Activated naive CD4-positive, alpha-beta T cell (primary cell): ENCODE data around the gene TENM4.

Experiments
- DNase-seq, 4 experiments: peaks; one replicate each; lab custom pipeline; 2025; lab: John Stamatoyannopoulos, UW

TENM4 gene

GRCh38 chr11:79342236-79342635 is 98.6 kb downstream of the TENM4 start:
- no peak for DNase-seq

- no peak for DNase-seq
Measured at GRCh38 chr11:79340535-79340934, 100.3 kb downstream of the TENM4 start.

- DNase-seq: no peak
Measured at GRCh38 chr11:79336797-79337517, 103.9 kb downstream of the TENM4 start.

- no peak for DNase-seq
Measured at GRCh38 chr11:79335681-79336080, 105.1 kb downstream of the TENM4 start.

- DNase-seq: no peak
Measured at GRCh38 chr11:79333355-79333754, 107.5 kb downstream of the TENM4 start.

- DNase-seq: no peak
Measured at GRCh38 chr11:79332017-79332416, 108.8 kb downstream of the TENM4 start.

- no peak for DNase-seq
Measured at GRCh38 chr11:79331203-79331901, 109.5 kb downstream of the TENM4 start.

GRCh38 chr11:79330651-79331050 is 110.2 kb downstream of the TENM4 start:
- no peak for DNase-seq

GRCh38 chr11:79329561-79329960 is 111.3 kb downstream of the TENM4 start:
- DNase-seq: no peak

- no peak for DNase-seq
Measured at GRCh38 chr11:79328402-79328801, 112.4 kb downstream of the TENM4 start.

GRCh38 chr11:79325851-79326250 is 115.0 kb downstream of the TENM4 start:
- no peak for DNase-seq

- no peak for DNase-seq
Measured at GRCh38 chr11:79321263-79321662, 119.6 kb downstream of the TENM4 start.

- no peak for DNase-seq
Measured at GRCh38 chr11:79314906-79315689, 125.7 kb downstream of the TENM4 start.

GRCh38 chr11:79313530-79313913 is 127.3 kb downstream of the TENM4 start:
- DNase-seq: no peak

- DNase-seq: no peak
Measured at GRCh38 chr11:79312617-79313529, 128.0 kb downstream of the TENM4 start.

- DNase-seq: no peak
Measured at GRCh38 chr11:79311461-79311860, 129.4 kb downstream of the TENM4 start.

GRCh38 chr11:79309407-79309806 is 131.4 kb downstream of the TENM4 start:
- no peak for DNase-seq

- no peak for DNase-seq
Measured at GRCh38 chr11:79308429-79308828, 132.4 kb downstream of the TENM4 start.

GRCh38 chr11:79304599-79305212 is 136.1 kb downstream of the TENM4 start:
- DNase-seq: no peak

- no peak for DNase-seq
Measured at GRCh38 chr11:79296141-79296540, 144.7 kb downstream of the TENM4 start.
